GM21390 (cell line): ENCODE data around the gene GOLGA8A.
"Not testable (repeated sequence)": the region's sequence is repeated elsewhere in the genome, so short reads cannot be mapped to it uniquely, and the experiment has no call there.

ENCODE experiments used
- ATAC-seq: cut with Tn5 transposase; IDR thresholded peaks from one replicate; pipeline ENCODE4 v1.9.1; 2021; ENCODE audit not compliant: unreplicated experiment

Gene GOLGA8A, protein sequence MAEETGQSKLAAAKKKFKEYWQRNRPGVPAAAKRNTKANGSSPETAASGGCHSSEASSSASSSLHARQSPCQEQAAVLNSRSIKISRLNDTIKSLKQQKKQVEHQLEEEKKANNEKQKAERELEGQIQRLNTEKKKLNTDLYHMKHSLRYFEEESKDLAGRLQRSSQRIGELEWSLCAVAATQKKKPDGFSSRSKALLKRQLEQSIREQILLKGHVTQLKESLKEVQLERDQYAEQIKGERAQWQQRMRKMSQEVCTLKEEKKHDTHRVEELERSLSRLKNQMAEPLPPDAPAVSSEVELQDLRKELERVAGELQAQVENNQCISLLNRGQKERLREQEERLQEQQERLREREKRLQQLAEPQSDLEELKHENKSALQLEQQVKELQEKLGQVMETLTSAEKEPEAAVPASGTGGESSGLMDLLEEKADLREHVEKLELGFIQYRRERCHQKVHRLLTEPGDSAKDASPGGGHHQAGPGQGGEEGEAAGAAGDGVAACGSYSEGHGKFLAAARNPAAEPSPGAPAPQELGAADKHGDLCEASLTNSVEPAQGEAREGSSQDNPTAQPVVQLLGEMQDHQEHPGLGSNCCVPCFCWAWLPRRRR

DNA sequence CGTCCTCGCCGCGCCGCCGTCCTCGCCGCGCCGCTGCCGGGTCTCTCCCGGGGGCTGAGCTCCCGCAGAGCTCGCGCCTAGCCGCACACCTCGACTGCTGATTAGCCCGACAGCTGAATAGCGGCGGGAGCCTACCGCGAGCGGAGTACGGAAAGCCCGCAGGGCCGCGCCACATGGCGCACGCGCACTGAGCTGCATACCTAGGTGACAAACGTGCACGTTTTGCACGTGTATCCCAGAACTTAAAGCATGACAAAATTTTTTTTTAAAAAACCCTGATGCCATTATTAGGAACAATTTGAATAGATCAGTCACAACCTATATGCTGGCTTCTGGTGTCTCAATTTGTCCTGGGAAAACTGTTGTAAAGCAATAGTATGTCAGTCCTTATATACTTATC, at the start of gene GOLGA8A:
Gene GOLGA8A, minus strand, starts transcription at position 122 of the 400 bp plus-strand sequence. CDS start 48,117 bp downstream, outside the sequence.
- ATAC-seq: peak; percentile 59

DNA sequence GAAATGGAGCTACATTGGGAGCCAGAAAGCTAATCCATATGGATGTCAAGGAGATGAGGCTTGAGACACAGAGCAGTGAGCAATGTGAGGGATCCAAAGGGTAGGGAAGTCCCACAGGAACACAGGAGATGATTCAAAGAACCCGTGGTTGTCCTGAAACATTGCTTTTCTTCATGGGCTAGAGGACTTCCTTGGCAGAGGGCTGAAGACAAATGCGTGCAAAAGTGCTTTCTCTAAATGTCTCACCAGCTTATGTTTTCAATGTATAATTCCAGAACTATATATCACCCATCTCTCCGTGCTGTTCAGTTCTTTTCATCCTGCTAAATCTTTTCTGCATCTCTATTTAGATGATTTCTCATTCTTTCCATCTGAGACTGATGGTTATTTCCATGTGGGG, 46.0 kb upstream of the GOLGA8A start:
- ATAC-seq: no peak

DNA sequence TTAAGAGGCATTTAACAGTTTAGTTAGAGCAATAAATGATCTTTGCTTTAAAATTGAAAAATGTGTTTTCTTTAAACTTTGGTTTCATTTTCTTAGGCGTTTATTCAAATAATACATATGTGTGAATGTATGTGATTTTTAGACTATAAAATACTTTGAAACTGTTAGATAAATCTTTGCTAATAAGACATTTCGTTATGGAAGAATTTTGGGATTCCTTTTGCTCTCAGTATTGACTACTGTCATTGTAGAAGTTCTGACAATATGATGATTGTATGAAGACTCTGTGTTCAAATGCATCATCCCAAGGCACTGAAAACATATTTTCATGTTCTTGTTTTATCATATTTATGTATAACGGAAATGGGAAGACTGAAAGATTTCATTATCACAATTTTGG, 43.8 kb upstream of the GOLGA8A start:
- ATAC-seq: no peak

DNA sequence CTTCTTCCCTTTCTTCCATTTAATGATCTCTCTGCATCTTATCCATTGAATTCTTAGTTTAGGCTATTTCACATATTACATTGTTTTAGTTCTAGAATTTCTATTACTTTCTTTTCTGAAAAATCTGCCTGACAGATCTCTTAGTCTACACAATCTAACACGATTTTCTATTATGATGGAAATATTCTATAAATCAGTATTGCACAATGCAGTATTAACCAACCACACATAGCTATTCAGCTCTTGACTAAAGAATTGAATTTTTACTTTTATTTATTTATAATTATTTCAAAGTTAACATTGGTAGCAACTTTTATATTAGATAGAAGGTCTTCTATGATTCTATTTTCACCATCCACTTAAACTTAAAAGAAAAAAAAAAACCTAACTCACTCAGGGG, 36.2 kb upstream of the GOLGA8A start:
- no peak for ATAC-seq

DNA sequence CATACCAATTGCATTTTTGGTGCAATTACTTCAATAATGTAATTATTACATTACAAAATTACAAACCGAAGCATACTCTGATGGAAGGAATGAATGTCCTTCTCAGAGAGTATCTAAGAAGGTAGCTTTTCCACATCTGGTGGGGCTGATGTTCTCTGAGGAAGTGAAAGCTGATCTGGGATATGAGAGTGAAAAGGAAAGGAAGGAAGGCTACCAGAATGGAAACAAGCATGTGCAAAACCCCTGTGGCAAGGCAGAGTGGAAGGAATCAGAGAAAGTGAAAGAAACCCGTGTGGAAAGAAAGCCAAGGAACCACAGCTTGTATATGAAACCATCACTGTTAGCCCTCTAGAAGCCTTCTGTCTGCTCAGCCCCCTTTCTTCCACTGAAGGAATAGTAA, 35.3 kb upstream of the GOLGA8A start:
- no peak for ATAC-seq

DNA sequence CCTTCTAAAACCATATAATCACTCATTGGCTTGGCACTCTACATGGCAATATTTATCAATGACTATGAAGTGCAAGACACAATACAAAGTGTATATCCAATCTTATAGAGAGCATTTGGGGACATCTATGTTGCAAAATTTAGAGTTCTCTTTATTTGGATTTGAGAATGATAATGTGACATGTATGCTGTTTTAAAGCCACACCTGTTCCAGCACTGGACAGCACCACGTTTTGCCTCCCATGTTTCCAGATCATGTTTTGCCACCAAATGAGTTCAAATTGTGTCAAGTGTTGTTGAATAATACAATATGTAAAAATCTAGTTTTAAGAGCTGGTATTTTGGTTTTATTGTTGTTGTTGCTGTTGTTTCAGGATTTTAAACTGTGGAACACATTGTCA, 33.3 kb upstream of the GOLGA8A start:
- no peak for ATAC-seq

DNA sequence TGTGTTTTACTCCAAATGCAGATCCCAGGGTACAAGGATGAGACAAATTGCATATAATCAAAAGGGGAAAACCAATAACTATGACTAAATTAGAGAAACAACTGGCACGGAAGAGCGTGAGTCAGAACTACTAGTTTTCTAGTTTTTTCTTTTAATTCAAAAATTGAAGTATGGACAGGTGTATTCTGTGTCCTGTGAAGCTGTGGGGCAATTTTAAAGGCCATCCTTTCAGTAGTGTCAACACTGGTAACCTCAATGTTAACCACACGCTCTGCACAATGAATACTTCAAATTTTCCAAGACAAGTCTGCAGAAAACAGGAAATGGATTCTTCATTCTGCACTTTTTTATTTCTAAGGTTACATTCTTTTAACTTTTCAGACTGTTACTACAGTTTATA, 32.5 kb upstream of the GOLGA8A start:
- no peak for ATAC-seq

DNA sequence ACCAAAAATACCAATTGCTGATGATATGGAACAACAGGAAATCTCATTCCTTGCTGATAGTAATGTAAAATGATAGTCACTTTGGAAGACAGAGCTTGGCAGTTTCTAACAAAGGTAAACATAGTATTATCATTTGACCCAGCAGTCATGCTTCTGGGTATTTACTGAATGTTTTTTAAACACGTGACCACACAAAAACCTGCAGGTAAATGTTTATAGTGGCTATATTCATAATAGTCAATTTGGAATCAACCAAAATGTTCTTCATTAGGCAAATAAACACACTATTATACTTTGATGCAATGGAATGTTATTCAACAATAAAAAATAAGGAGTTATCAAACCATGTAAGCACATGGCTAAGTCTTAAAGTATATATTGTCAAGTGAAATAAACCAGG, 24.1 kb upstream of the GOLGA8A start:
- no peak for ATAC-seq

DNA sequence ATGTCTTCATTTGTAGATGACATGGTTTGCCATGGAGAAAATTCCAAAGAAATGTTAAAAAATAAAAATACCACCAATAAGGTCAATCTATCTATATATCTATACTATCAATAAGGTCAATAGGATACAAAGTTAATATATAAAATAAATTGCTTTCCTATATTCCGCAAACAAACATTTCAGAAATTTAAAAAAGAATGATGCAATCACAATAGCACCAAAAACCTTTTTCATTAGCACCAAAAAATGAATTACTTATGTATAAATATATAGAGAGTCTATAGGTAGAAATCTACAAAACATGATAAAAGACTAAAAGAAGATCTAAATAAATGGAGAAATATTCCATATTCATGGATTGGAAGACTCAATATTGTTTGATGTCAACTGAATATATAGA, 22.8 kb upstream of the GOLGA8A start:
- ATAC-seq: no peak

DNA sequence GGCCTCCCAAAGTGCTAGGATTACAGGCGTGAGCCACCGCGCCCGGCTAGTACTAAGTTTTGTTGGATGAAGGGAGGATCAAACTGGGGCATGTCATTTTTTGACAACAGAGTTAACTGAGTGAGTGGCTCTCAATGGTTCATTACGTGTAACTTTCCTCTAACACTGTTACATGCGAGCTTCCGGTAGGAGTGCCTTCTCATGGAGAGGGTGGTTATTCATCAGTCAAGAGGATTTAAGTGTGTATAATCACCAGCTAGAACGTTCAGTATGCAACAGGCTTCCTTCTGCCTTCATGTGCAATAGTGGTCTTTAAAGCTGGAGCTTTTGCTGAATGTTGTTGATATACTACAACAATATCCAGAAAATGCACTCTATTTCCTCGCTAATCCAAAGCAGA, 19.1 kb upstream of the GOLGA8A start:
- ATAC-seq: no peak

DNA sequence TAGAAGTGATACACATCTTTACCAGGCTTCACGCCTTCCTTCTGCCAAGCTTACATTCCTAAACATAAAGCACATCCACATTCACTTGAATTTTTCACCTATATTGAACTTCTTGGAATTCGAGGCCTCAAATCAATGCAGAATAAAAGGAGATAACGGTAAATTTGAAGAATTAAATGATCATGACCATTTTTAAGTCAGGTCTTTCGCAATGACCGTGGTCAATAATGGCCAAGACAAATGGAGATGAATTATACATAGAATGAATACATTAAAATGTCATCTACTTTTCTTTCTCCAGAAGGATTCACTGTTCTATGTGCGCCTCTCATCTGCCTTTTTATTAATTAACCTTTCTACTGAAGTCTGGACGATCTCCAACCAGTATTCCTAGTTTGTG, 5.3 kb upstream of the GOLGA8A start:
- no peak for ATAC-seq

DNA sequence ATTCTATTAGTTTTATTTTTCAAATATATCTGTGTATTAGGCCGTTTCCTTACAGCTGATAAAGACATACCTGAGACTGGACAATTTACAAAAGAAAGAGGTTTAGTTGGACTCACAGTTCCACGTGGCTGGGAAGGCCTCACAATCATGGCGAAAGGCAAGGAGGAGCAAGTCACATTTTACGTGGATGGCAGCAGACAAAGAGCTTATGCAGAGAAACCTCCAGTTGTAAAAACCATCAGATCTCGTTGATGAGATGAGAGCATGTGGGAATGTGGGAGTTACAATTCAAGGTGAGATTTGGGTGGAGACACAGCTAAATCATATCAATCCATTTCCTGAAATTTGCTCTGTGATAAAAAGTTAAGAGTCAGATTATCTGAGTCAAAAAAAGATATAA, 2.3 kb upstream of the GOLGA8A start:
- no peak for ATAC-seq

DNA sequence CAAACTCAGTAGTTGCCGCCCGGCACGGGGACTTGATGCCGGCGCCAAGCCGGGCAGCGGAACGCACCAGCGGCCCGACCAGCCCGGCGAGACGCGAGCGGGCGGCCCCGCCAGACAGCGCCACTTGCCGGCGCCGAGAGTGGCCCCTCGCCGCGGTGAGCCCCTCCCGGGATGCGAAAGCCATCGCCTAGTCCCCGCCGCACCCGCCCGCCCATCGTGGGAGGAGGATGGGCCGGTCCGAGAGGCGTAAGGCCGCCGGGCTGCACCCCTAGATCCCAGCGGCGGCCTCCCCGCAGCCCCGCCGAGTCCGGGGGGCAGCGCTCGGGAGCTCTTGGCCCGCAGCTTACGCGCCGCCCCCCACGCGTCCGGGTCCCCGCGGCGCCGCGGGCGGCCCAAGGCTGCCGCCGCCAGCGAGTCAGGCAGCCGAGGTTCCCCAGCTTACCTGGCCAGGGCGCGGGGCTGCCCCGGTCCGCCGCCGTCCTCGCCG, 609 bp downstream of the GOLGA8A start:
- peak; percentile 66 for ATAC-seq

DNA sequence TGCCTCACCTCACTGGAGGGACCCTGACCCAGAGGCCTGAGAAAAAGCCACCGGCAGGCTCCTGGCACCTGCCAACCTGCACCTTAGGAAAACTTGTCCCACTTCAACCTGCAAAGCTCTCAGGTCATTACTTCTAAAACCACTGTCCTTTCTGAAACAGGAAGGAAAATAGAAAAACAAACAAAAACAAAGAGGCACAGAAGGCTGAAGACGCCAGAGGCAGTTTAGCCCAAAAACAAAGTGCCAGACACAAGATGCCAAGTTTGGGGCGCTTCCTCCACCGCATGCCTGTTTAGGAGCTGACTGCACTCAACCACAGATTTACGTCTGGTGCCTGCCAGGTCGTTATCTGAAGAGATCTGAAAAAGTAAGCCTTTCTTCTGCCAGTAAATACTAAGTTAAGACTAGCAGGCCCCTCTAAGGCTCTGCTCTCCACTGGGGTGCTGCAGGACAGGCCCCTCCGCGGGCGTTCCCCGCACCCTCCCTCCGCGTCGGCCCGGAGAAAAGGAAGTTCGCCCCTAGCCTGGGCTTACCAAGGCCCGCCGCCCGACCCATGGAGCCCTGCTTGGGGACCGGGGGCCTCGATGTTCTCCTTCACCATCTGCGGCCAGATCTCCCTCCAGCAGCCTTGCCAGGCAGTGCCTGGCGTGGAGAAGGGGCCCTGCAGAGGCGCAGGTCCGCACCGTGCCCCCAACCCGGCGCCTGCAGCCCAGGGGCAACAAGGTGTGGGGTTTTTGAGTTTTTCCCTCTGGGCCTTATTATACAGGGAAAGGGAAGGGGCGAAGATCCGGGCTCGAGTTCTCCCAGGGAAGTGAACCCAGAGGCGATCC, 1.3 kb downstream of the GOLGA8A start:
- ATAC-seq: peak; percentile 29

DNA sequence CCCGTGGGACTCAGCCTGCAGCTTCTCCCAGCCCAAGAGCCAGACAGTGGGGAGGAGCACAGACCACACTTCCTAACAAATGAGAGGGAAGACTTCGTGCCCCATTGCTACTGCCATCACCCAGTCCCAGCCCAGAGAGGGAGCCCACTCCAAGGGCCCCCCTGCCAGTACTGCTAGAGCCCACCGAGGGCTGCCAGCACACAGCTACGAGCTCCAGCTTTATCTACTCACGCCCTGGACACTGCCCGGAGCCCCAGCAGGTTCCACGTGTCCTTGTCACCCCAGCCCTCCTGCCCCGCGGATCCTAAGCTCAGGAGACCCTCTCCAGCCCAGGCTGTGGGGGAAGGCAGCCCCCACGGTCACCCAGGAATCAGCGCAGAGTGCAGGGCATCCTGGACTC, 1.9 kb downstream of the GOLGA8A start:
- no peak for ATAC-seq

DNA sequence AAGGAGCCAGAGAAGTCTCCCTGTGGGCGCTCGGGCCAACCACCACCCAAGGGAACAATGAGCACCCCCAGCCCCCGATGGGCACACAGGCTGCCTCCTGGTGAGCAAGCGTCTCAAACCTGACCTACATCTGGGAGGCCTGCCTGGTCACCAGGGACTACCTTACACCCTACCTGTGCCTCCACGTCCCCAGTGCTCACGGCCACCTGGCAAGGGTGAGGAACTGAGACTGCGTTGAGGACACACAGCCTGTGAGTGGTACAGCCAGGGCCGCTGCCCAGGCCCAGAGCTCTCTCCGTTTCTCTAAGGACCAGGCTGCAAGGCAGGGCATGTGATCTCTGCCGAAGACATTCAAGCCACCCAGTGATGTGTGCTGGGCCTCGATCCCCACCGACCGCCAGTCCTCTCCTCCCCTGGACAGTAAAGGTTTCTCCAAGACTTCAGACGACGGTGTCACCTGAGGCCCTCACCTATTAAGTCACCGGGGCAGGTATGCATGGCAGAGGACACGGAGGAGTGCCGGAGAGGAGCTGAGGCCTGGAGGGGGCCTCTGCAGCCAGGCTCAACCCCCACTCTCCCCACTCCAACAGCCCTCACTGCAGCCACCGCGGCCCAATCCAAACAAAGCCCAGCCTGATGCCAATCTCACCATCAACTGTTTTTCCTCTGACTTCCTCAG, 2.8 kb downstream of the GOLGA8A start:
- no peak for ATAC-seq

DNA sequence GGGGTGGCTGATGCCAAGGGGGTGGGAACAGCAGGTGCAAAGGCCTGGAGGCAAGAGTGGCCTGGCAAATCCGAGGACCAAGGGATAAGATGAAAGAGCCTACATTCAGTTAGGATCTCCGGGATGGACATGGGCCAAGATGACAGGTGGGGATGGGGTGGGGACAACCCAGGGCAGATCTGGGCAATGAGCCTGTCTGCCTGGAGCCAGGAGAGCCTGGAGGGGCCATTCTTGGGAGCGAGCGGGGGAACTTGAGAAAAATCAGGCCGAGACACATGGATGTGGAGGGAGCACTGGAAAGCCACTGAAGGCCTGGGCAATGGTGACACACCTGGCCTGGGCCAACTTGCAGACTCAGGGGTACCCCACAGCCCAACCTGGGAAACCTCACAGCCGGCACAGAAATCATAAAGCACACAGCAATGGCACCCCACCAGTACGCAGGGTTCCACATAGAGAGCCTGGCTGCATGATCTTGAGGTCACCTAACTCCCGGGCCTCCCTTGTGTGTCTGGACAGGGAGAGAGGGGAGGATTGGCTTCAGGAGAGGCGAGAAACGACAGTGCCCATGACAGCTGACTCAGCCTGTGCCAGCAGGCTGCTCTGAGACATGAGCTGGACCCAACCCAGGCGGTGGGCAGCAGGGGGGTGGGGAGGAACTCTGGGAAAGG, 3.5 kb downstream of the GOLGA8A start:
- not testable (repeated sequence) for ATAC-seq

DNA sequence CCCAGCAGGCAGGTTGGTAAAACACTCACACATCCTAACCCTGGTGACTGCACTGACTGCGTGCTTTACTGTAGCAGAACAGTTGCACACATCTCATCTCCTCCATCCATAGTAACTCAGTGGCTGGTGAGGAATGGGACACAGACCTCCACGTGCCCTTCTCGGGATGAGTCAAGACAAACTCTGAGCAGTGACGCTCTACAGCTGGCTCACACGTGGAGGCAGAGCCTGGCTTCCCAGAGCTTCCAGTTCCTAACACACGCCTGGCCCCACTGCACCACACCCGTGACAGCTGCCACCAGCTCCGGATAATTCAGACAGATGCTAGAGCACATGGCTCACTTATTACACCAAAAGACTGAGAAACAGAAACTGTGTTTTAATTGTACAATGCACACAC, 7.0 kb downstream of the GOLGA8A start:
- ATAC-seq: not testable (repeated sequence)

DNA sequence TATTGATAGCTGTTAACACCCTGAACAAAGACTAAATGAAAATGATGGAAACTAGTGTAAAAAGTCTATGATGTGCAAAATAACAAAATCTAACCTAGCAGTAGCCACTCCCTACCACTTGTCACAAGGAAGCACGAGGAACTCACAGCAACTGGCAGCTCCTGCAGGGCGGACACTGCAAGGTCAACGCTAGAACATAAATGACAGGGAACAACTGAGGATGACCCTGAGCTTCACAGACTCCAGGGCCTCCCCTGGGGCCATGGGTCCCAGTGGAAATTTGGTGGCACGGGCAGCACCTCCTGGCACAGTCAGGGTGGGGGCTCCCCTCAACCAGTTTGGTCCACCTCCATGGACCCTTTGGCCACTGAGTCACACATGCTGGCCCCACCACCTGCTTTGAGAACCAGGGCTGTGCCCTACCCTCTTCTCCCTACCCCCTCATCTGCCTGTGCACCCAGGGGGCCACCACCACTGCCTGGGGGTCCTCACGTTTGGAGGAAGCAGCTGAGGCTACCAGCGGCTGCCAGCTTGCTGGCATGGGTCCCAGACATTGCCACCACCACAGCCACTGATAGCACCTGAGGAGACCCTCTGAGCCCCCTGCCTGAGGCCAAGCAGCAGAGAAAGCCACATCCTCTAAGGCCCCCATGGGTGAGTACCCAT, 14.1 kb downstream of the GOLGA8A start:
- not testable (repeated sequence) for ATAC-seq

DNA sequence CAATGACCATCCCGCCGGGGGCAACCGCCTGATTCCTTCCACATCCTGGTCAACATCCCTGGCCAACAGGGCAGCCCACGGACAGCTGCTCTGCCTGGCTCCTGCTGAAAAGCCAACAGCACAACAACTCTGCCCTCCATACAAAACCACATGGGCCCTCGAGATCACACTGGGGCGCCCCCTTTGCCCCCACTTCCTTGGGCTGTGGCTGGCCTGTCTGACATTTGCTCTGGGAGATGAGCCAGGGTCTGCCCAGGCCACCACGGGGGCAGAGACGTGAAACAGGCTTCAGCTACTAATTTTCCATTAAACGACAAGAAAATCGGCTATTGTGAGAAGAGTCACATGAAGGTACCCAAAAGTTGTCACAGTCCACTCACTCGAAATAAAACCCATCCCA, 16.7 kb downstream of the GOLGA8A start:
- ATAC-seq: not testable (repeated sequence)
